ENCODE measurements around the gene SENP5. TPM values are rescaled to one million over a fixed set of nuclear protein-coding genes. Genes with fewer than 3 reads are reported as not detected.

Gene SENP5
- total RNA-seq, 4 donors from 2014 or later, result 41.1 to 60.6 (median 44.1) TPM

DNA sequence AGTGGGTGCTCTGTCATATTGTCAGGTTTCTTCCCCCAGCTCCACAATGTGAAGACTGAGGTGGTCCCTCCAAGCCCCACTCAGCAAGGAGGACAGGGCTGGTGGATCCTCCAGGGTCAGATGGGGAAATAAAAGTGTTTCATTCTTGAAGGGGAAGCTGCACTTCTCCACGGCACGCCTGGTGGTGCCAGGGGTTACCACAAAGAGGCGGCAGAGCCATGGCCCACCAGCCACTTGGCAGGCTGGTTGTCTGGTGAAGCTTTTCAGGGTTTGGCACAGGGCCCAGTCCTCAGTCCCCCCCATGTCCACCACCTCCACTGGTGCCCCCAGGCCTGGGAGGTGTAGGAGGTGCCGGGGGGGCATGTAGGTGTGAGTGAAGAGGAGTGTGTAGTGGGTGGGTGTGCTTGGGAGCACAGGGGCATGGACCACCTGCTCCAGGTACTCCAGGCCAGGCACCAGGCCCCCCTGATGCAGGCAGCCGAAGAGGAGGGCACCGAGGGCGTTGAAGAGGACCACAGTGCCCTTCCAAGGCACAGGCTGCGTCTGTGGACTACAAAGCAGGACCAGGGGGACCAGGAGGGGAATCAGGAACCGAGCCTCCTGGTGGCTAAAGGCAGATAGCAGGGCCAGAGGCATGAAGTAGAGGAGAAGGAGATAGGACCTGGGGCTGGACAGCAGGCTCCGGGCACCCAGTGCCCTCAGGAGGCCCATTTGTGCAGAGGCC, 79.6 kb downstream of the SENP5 start:
- no peak for DNase-seq (ENCODE audit: low spot score in 2 of 2)

GRCh38 chr3:196947860-196948441, 80.2 kb downstream of the SENP5 start:
- Histone ChIP-seq H3K4me3 (no peak overlapping the region), H3K27ac (no peak overlapping the region), H3K4me1 (peaks cover 0 to 20% (median 10%) of the 10 kb centered on the region in 4 donors), H3K27me3 (no peaks in the 10 kb centered on the region), H3K9me3 (no peaks in the 10 kb centered on the region), H3K36me3 (peaks cover 0 to 60% (median 0%) of the 10 kb centered on the region in 3 donors)
- 83% methylated on average over 26 to 28 of the region's 28 CpGs for WGBS, 2 donors
- DNase-seq (ENCODE audit: low spot score in 2 of 2), result no peak
- TF ChIP-seq, protein P1, sequence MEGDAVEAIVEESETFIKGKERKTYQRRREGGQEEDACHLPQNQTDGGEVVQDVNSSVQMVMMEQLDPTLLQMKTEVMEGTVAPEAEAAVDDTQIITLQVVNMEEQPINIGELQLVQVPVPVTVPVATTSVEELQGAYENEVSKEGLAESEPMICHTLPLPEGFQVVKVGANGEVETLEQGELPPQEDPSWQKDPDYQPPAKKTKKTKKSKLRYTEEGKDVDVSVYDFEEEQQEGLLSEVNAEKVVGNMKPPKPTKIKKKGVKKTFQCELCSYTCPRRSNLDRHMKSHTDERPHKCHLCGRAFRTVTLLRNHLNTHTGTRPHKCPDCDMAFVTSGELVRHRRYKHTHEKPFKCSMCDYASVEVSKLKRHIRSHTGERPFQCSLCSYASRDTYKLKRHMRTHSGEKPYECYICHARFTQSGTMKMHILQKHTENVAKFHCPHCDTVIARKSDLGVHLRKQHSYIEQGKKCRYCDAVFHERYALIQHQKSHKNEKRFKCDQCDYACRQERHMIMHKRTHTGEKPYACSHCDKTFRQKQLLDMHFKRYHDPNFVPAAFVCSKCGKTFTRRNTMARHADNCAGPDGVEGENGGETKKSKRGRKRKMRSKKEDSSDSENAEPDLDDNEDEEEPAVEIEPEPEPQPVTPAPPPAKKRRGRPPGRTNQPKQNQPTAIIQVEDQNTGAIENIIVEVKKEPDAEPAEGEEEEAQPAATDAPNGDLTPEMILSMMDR (IDR thresholded peaks at IDR 0.05), result no peak
- TF ChIP-seq POLR2A (IDR thresholded peaks at IDR 0.05) (no peak), EP300 (IDR thresholded peaks at IDR 0.05) (no peak)

More for the DNA sequence above, 79.6 kb downstream of the SENP5 start:
- Histone ChIP-seq H3K27ac (no peak overlapping the region), H3K4me1 (peaks cover 0 to 21% (median 10%) of the 10 kb centered on the region in 4 donors), H3K36me3 (peaks cover 0 to 60% (median 0%) of the 10 kb centered on the region in 3 donors), H3K27me3 (no peaks in the 10 kb centered on the region), H3K9me3 (no peaks in the 10 kb centered on the region), H3K4me3 (no peak overlapping the region)
- WGBS, 2 donors, result 81 to 84% methylated on average over 10 of the region's 10 CpGs
- TF ChIP-seq POLR2A (IDR thresholded peaks at IDR 0.05) (no peak), EP300 (IDR thresholded peaks at IDR 0.05) (no peak)
- TF ChIP-seq, protein P1 (IDR thresholded peaks at IDR 0.05), result no peak

DNA sequence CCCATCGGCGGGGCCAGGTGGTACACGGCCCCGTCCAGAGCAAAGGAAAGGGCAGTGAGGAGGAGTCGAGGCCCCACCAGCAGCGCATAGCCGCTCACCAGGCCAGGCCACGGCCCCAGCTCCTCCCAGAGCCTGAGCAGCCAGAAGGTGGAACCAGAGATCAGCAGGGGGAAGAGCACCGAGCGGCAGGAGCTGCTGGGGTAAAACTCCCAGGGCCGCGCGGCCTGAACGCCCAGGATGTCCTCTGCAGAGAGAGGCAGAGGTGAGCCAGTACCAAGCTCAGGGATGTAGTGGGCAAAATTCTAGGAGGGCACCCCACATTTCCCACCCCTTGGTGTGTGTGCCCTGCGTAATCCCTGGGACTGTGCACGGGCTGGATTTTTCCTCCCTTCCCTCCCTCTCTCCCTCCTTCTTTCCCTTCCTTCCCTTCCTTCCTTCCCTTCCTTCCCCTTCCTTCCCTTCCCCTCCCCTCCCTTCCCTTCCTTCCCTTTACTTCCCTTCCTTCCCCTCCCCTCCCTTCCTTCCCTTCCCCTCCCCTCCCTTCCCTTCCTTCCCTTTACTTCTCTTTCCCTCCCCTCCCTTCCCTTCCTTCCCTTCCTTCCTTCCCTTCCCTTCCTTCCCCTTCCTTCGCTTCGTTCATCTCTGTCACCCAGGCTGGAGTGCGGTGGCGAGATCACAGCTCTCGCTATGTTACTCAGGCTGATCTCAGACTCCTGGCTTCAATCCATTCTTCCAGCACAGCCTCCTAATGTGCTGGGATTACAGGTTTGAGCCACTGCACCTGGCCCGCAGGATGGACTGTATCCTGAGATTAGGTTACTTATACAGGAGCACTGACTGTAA, 80.9 kb downstream of the SENP5 start:
- Histone ChIP-seq H3K9me3 (no peaks in the 10 kb centered on the region), H3K27me3 (no peaks in the 10 kb centered on the region), H3K27ac (no peak overlapping the region), H3K4me1 (peaks cover 0 to 13% (median 5%) of the 10 kb centered on the region in 4 donors), H3K36me3 (peaks cover 0 to 60% (median 0%) of the 10 kb centered on the region in 3 donors), H3K4me3 (no peak overlapping the region)
- no peak for DNase-seq (ENCODE audit: low spot score in 2 of 2)
- TF ChIP-seq EP300 (IDR thresholded peaks at IDR 0.05), result no peak
- no peak for TF ChIP-seq POLR2A (IDR thresholded peaks at IDR 0.05)
- TF ChIP-seq, protein P1 (IDR thresholded peaks at IDR 0.05), result no peak
- WGBS, 2 donors, result 33 to 46% methylated on average over 22 of the region's 22 CpGs

DNA sequence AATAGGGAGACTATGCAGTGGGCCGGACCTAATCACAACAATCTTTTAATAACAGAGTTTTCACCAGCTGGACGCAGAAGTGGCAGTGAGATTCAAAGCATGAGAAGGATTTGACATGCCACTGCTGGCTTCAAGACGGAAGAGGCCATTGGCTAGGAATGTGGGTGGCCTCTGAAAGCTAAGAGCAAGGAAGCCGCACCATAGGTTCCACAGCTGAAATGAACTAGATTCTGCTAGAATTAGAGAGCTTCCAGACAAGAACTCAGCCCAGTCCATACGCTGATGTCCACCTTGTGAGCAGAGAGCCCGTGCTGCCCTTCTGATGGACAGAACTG, 81.5 kb downstream of the SENP5 start:
- Histone ChIP-seq H3K4me1 (peaks cover 0 to 7% (median under 1%) of the 10 kb centered on the region in 4 donors), H3K36me3 (peaks cover 0 to 59% (median 0%) of the 10 kb centered on the region in 3 donors), H3K27ac (no peak overlapping the region), H3K27me3 (no peaks in the 10 kb centered on the region), H3K9me3 (no peaks in the 10 kb centered on the region), H3K4me3 (no peak overlapping the region)
- TF ChIP-seq, protein P1 (IDR thresholded peaks at IDR 0.05), result no peak
- TF ChIP-seq EP300 (IDR thresholded peaks at IDR 0.05), result no peak
- TF ChIP-seq POLR2A (IDR thresholded peaks at IDR 0.05), result no peak
- WGBS, 2 donors, result 77 to 84% methylated on average over 6 of the region's 6 CpGs
- no peak for DNase-seq (ENCODE audit: low spot score in 2 of 2)

All from tibial nerve (tissue), 4 donors.